Activated naive CD4-positive, alpha-beta T cell (primary cell): ENCODE data around the gene CYP27A1.
"Not testable (repeated sequence)": the region's sequence is repeated elsewhere in the genome, so short reads cannot be mapped to it uniquely, and the experiment has no call there.

Experiments
- DNase-seq, 4 experiments: peaks; one replicate each; lab custom pipeline; 2025; lab: John Stamatoyannopoulos, UW

The CYP27A1 gene

DNA sequence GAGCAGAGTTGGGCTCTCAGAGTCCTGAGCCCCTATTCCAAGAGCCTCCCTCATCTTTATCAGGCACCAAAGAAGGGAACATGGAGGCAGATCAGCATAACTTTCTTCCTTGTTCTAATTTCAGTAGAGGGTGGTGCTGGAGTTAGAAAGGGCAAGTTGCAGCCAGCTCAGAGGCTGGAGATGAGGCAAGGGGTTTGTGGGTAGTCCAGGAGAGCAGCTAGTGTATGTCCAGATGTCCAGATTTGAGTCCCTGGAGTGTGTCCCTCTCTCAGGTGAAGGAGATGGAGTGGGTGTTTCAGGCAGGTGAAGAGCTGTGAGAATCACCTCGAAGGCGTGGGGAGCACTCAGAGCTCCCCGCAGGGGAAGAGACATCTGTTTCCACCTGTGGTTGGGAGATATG lies 50.1 kb downstream of the CYP27A1 start:
- DNase-seq = no peak

GRCh38 chr2:218832520-218832919 lies 50.6 kb downstream of the CYP27A1 start:
- DNase-seq = no peak

GRCh38 chr2:218833023-218833609 lies 51.2 kb downstream of the CYP27A1 start:
- DNase-seq = no peak

GRCh38 chr2:218834685-218835084 lies 52.7 kb downstream of the CYP27A1 start:
- DNase-seq = no peak

DNA sequence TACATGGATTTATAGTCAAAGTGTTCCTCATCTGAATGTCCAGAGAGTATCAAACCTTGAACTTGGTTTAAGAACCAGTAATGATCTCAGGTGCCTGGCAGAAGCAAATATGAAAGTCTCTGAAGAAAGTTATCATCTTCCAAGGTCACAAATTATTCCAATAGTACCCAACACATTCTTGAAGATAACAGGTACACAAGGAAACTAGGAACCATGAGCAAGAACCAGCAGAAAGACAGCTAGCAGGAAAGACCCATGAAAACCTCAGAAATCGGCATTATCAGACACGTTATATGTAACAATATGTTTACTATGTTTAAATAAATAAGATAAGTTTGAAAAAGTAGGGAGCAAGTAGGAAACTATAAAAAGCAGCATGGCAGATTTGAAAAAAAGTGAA lies 55.5 kb downstream of the CYP27A1 start:
- DNase-seq = no peak

- DNase-seq = no peak
These were observed 57.5 kb downstream of the CYP27A1 start for GRCh38 chr2:218839430-218839829.

DNA sequence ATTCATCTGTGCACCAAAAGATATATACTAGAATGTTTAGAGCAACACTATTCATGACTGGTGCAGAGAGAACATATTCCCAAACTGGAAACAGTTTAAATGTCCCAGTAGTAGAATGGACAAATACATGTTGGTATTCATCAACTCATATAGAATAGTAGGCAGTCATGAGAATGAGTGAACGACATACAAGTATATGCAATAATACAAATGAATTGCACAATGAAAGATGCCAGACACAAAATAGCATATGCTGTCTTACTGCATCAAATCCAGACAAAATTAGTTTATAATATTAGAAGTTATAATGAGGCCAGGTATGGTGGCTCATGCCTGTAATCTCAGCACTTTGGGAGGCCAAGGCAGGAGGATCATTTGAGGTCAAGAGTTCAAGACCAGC lies 57.9 kb downstream of the CYP27A1 start:
- no peak for DNase-seq

DNA sequence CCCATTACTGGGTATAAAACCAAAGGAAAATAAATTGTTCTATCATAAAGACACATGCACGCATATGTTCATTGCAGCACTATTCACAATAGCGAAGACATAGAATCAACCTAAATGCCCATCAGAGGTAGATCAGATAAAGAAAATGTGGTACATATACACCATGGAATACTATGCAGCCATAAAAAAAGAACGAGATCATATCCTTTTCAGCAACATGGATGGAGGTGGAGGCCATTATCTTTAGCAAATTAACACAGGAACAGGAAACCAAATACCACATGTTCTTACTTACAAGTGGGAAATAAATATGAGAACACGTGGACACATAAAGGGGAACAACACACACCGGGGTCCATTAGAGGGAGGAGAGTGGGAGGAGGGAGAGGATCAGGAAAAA lies 62.4 kb downstream of the CYP27A1 start:
- not testable (repeated sequence) for DNase-seq

DNA sequence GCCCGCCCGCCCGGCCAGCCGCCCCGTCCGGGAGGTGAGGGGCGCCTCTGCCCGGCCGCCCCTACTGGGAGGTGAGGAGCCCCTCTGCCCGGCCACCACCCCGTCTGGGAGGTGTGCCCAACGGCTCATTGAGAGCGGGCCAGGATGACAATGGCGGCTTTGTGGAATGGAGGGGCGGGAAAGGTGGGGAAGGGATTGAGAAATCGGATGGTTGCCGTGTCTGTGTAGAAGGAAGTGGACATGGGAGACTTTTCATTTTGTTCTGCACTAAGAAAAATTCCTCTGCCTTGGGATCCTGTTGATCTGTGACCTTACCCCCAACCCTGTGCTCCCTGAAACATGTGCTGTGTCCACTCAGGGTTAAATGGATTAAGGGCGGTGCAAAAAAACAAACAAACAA lies 65.0 kb downstream of the CYP27A1 start:
- not testable (repeated sequence) for DNase-seq

- DNase-seq = no peak
These were observed 67.8 kb downstream of the CYP27A1 start for GRCh38 chr2:218849721-218850120.

DNA sequence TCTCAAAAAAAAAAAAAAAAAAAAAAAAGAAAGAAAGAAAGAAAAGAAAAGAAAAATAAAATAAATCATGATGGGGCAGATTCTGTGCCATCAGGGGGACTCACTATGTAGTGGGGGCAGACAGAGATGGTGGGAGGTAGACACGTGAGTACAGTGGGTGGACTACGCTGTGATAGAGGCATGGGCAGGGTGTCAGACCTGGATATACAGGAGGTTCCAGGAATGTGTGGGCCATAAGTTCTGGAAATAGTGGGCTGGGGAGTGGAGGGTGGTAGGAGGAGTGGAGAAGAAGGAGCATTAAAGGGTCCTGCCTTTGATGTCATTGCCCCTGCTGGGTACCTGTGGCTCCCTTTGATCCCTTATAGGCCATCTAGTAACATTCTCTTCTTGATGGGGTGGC lies 68.8 kb downstream of the CYP27A1 start:
- no peak for DNase-seq

DNA sequence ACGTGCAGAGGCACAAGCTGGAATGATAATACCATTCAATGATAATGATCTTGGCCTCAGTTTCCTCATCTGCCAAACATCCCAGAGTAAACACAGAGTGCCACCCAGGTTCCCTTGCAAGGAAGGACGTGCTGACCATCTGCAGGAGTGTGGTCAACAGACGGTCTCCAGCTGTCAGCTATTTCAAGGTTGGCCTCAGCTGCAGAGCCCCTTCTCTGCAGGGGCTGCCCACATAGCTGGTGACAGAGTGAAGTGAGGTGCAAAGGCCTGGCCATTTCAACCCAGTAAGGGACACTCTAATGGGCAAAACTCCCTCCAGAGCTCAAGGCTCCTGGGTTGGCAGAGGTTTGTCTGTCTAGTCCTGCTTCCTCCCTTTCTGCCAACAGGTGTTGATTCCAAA lies 69.3 kb downstream of the CYP27A1 start:
- no peak for DNase-seq

DNA sequence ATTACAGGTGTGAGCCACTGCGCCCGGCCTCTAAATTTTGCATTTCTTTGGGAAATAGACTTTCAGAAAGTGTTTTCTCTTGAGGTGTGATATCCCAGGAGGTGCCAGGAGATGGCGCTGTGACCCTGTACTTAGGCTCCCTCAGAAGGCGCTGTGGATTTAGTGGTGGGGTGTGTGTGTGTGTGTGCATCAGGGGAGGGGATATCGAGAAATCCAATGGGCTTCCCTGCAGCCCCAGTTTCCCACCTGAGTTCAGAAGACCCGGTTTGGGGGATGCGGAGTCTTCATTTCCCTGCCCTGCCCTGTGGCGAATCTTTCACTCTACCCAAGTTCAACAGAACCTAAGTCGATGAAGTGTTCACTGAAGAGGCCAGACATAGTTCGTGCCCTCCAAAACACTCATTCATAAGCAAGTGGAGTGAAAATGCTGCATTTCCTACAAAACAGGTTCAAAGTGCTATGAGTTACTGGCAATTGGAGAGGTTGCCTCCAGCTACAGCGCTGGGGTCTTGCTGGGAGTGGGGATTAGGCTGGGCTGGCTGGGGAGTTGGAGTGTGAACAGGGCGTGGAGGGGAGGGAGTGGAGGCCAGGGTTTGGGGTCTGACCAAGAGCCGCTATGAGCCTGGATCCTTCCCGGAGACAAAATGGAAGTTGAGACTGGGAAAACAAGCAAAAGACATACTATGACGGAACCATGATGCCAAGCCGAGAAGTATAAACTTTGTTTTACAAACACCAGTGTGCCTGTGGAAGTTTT lies 71.1 kb downstream of the CYP27A1 start:
- peak; percentile 20 to 54 (median 46) for DNase-seq

DNA sequence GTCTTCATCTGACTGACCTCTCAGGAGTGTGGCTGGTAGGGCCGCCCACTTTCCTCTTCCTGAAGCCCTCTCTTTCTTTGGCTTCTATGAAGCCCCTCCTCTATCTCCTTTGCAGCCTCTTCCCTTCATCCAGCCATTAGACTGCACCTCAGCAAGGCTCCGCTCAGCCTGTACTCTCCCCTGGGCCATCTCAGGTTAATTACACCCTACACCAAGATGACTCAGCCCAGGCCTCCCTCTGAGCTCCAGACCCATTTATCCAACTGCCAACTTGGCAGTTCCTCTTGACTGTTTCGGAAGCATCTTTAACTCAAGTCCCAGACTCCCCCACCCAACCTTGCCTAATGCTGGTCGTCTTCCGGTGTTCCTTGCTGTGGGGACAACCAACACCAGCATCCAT lies 71.8 kb downstream of the CYP27A1 start:
- DNase-seq = no peak

DNA sequence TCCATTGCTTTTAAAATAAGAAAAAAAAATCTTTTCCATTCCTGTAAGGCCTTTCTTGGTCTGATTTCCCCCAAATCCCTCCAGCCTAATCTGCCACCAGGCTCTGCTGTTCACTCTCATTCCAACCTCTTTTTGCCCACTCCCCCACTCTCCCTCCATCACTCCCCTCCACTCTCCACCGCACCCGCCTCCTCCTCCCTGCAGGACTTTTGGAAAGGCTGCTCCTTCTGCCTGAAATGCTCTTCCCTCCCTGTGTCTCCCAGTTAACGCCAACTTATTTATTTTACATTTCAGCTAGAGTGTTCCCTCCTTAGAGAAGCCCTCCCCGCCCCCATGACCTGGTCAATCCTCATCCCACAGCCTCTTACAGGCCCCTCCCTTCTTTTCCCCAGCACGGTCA lies 72.9 kb downstream of the CYP27A1 start:
- DNase-seq = no peak

DNA sequence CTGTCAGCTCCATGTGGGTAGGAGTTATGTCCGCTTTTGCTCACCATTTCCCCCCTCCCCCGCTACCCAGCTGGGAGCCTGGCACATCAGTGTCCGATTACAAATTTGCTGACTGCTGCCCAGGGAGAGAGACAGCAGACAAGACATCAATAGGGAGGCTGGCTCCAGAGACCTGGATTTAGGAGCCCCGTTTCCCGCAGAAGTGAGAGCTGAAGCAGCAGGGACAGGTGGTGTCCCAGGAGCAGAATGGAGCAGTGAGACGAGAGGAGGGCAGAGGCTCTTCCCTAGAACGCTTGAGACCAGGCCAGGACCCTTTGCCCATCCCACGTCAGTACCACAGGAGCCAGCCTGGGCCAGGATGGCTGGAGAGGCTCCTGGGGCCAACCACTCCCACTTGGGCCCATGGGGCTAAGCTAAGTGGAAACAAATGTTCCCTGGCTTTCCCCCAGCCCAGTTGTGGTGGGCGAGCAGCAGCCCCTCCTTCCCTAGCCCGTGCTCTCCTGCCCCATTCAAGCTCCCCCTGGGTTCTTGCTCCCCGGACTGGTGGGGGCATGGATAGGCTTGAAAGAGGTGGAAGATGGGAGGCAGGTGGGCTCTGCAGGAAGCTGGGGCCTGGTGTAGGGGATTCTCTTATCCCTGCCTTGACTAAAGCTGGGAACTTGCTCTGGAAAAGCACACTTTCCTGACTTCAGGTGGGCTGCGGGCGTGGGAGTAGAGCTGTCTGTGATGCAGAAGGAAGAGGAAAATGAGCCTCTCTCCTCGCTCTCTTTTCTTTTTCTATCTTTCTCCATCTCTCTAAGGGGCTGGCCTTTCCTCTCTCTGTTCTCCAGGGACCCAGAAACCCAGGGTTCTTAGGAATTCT lies 73.6 kb downstream of the CYP27A1 start:
- DNase-seq = no peak

- no peak for DNase-seq
These were observed 74.4 kb downstream of the CYP27A1 start for GRCh38 chr2:218856167-218856895.

DNA sequence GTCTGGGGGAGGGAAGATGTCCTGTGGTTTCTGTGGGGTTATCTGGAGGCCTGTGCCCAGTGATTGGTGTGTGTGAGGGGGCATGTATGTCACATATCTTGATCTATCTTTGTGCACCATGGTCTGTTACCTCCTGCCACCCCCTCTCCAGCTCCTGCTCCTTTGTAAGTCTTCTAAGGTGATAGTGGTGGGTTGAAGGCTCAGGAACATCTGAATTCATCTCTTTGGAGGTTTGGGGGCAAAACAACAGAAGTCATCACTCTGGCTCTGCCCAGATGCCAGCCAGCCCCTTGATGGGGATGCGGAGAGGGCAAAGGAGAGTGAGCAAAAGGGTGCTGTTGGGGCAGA lies 74.9 kb downstream of the CYP27A1 start:
- no peak for DNase-seq

GRCh38 chr2:218857371-218858137 lies 75.6 kb downstream of the CYP27A1 start:
- DNase-seq = no peak

DNA sequence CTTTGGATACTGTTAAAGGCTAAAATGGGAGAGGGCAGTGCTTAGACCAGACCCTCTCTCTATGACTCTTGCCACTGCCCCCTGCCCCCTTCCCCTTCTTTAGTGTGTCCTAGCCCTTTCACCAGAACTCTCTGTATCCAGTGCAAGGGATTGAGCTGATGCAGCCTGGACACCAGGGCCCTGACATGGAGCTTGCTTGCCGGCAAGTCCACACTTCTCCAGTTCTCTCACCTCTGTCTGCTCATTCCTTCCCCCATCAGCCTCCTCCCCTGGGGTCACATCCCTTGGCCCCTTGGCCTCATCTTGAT lies 76.1 kb downstream of the CYP27A1 start:
- DNase-seq = no peak

GRCh38 chr2:218858671-218859555 lies 77.0 kb downstream of the CYP27A1 start:
- DNase-seq = no peak
